GM08714 (cell line): ENCODE measurements around the gene PIK3R1.

Source experiments
- H3K4me3 ChIP-seq: fragments of 200-500 bp; sonication (Bioruptor generic); 2 replicates; pipeline ENCODE4 v1.5.1; 2014; ENCODE audit warnings: mild to moderate bottlenecking, low read length, inconsistent platforms
- ZNF274 ChIP-seq: IDR thresholded peaks from 2 replicates; pipeline ENCODE4 v1.6.1; 2012; ENCODE audit warnings: mild to moderate bottlenecking, low read depth, low read length

The PIK3R1 gene

DNA sequence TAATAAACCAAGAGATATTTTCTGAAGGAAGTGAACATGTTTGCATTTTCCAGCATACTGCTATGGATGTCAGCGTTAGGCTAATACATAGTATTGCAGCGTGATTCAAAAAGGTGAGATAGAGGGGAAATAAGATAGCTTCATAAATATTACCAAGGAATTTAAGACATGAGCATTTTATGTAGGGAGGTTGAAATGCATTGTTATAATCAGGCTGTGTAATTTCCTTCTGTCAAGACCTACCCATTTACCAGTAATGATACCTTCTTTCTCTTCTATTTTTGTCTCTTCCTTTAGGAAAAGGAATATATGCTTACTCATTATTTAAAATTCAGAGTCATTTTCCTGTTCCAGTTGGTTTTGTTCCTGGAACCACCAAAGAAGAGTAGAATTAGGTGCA, 33.3 kb downstream of the PIK3R1 start:
- TF ChIP-seq ZNF274 = no peak
- no peak overlapping the region for H3K4me3 ChIP-seq

DNA sequence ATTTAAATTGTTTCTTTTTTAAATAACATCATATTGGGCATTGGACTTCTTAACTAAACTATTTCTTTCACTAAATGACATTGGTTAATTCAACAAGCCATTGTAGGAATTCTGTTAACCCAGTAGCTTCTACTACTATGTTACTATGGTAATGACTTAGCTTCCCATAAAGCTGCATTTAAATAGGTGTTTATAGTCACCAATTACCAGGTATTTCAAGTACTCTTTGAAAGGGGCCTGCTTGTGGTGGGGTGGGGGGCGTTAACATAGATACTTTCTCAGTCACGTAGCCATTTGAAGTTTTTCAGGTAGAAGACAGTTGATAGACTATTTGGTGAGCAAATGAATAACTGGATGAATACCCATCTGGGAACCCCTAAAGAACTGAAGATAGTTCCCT, 34.0 kb downstream of the PIK3R1 start:
- H3K4me3 ChIP-seq = no peak overlapping the region
- no peak for TF ChIP-seq ZNF274

DNA sequence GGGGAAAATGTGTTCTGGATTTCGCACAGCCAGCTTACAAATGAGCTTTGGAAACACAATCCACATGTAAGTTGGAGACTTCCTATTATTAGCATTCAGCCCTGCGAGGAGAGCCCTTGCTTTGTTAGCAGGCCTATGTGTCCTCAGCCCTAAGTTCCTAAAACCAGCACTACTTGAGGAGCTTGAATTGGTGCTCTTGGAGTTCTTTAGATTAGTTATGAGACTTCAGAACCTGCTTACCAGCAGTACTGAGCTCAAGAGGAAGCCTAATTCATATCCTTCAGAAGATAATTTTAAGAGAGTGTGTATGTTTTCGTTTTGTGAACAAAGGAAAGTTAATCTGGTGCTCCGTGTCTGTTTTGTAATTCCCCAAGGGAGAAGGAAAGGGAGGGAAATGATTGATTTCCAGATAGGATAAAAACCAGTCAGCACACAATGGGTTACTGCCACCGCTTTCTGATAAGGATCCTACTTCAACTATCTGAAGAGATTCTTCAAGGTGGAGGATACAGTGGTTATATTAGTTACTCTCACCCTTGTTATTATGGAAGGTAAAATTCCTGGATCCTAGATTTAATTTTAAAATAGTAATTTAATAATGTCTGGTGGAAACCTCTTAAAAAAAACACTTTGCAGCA, 35.2 kb downstream of the PIK3R1 start:
- H3K4me3 ChIP-seq = no peak overlapping the region
- no peak for TF ChIP-seq ZNF274

DNA sequence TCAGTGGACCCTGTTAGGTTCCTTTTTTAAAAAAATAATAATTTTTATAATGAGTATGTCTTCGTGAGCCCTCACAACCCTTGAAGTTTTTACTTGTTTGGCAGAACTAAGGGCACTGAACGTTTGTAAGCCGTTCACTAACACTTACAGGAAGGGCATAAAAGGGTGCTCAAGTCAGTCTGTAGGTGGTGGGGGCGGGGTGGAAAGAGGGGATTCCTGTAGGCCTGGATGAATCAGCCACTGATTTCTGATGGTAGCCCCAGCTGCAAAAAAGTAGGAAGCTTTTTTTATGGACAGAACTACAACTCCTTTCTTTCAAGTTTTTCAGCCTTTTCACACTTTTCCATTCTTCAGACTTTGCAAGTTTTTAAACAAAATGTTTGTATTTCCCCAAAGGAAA, 35.8 kb downstream of the PIK3R1 start:
- no peak for TF ChIP-seq ZNF274
- H3K4me3 ChIP-seq = no peak overlapping the region

DNA sequence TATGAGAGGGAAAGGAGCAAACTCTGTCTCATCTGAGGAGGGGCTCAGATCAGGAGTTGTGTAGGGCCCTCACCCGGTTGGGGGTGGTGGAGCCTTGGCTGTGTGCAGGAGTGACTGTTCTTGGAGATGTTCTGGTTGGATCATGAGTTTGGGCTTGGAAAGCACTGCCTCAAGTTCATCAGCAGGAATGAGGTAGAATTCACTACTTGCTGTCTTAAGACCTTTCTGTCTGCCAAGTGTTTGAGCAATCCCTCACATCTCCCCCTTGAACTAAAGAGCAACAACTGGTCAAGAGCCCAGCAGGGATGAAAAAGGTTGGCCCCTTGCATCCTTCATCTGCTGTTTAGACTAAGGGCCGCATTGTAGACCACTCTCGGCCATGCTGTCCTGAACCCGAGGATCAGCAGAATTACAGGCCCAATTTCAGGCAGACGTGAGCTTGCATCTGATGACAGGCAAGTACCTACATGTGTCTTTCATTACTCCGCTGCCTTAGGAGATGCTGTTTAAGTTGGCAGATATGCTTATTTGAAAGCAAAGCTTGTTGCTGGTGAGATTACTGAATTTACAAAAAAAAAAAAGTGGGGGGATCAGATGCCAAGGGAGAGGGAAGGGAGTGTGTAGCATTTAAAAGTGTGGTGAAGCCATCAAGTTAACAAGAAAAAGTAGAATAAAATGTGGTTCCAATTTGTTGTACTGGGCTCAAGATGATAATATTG, 36.4 kb downstream of the PIK3R1 start:
- TF ChIP-seq ZNF274 = no peak
- no peak overlapping the region for H3K4me3 ChIP-seq

DNA sequence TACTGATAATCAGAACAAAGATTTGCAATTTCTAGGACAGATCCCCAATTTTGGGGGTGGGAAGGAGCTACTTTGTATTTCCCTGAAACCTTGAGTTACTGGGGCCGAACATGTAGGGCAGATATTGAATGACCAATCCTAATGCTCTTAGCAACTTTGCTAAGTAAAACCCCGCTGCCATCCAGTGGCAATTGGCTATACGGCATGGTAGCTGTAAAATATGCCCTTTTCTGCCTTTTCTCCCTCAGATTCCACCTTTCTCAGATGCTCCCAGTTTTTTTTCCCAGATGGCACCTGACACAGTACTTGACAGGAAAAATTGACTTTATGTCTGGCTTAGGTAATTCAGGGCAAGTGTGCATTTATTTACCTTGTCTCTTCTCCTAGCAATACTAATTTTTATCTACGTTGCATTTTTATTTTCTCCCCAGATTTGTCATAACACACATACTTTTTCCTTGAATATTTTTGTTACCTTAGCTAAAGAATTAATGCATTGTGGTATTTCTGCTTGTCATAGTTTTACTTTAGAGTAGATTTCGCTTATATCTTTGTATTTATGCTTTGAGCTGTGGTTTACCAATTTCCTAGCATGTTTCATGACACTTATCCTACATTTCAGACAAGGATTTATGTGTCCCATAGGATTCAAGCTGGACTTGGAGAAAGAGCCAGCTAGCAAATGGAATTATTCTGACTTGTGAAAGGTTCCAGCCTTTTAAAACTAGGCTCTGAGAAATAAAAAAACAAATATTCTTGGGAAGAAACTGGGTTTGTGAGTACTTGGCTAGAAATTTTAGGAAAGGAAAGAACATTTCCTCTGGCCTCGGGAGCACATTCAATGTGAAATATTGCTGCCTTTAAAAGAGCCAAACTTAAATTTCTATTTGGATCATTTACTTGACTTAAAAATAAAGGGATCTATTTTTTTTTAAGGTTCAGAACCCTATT, 37.4 kb downstream of the PIK3R1 start:
- TF ChIP-seq ZNF274 = no peak
- no peak overlapping the region for H3K4me3 ChIP-seq

DNA sequence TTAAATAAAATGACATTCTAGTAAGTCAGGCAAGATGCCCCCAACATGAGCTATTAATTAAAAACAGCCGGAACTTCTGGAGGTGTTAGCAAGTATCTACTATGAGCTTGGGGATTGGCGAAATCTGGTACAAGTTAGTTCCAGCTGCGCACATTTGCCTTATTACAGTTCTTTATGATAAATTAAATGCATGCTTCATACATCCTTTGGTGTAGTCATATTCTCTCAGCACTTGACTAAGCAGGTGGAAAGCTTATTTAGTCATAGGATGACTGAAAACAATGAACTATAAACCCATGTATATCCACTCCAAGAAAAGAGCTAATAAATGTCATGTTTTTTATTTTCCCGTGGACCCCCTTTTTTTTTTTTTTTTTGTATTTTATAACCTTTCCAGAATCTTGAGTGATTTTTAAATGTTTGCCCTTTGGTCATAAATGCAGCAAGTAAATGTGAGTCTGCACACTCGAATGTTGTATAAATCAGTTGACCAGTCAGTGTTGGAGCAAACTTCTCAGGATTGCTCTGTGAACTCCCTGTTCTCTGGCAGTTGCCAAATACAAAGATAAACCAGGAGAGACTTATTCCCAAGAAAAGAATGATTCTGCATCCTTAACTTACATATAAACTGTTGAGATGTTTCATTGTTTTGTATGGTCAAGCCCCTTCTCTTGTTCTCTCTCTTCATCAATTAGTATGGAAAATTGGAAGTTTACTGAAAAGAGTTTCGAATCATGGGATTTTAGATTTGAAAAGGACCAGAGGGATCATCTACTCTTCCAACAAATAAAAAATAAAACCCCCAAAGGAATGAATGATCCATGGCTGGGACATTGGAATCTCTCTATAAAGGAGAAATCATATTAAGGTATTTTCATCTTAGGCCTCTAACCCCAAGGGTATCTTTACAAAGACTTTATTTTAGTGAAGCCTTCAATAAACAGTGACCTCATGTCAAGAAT, 38.3 kb downstream of the PIK3R1 start:
- no peak overlapping the region for H3K4me3 ChIP-seq

DNA sequence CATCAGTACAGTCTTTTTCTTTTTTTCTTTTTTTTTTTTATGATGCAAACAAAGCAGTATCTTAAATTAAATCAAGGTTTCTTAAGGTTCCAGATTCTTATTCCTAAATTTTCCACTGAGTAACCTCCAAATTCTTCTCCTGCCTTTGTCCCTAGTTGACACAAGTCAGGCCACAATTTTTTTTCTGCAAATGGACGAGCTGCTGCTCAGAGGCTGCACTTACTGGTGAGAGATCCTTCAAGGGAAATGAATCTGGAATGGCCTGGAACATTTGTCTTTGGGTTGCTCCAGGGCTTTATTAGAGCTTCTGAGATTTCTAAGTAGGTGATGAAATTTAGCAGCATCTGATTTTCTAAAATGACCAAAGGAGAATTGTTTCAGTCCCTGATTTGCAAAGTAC, 39.3 kb downstream of the PIK3R1 start:
- H3K4me3 ChIP-seq = no peak overlapping the region
- no peak for TF ChIP-seq ZNF274

More for the DNA sequence above, 38.3 kb downstream of the PIK3R1 start:
- TF ChIP-seq ZNF274 = no peak

DNA sequence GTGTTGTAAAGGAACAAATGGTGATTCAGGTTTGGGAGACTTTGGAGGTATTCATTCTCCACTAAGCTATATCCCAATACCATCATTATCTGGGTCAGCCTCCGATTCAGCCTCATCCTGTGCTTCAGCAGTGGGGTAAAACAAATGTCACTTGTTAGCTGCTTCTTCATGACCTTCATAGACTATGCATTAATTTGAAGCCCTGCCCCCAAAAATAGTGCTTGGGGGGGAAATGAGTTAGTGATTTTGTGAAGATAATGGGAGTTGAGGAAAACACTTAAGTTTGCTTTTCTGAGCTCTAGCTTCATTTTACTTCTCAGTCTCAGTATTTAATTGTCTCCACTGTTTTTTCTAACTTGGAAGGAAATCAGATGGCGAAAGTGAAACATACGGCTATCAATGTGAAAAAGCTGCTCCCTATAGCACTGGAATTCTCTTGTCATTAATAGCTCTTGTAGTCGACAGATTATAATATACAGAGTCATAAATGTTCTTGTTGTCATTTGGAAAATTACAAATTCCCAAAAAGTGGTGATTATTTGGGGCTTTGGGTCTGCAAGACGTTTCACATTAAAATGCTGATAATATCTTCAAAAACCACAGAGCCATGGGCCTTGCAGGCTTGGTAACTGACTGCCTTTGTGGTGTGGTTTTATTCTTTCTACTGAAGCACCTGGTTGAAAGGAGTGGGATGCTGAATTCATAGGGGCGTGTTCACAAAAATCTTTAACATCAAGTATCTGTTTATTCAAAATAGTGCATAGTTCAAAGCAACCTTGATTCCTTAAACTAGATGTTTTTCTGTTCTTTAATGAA, 40.0 kb downstream of the PIK3R1 start:
- H3K4me3 ChIP-seq = no peak overlapping the region
- TF ChIP-seq ZNF274 = no peak

DNA sequence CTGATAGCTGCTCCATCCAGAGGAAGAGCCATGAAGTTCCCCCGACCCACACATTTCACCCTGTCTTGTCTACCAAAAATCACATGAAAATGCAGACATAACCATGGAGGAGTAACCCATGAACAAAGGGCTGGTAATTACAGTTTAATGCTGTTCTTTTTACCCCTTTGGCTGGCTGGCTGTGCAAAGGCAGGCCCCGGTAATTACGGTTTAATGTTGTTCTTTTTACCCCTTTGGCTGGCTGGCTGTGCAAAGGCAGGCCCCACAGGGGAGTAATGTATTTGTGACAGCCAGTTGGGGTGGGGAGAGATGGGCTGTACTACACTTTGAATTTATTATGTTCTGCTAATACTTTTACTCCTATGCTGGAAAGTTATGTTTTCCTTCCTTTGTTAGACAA, 41.7 kb downstream of the PIK3R1 start:
- no peak overlapping the region for H3K4me3 ChIP-seq
- no peak for TF ChIP-seq ZNF274

DNA sequence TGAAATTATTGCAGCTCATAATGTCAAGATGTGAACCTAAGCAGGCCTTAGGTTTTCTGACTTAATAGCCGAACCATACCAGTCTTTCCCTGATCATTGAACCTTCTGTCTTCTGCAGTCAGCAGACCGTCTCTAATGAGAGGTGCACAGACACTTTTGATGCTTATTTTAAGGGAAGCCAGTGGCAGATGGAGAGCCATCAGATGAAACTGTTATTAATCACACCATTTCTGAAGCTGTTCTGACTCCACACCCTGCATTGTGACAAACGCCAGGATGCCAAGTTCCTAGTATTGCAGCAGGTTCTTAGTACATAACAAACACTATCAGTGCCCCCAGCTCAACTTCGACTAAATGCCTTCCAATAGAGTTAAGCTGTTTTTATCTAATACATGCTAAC, 43.0 kb downstream of the PIK3R1 start:
- TF ChIP-seq ZNF274 = no peak
- no peak overlapping the region for H3K4me3 ChIP-seq

DNA sequence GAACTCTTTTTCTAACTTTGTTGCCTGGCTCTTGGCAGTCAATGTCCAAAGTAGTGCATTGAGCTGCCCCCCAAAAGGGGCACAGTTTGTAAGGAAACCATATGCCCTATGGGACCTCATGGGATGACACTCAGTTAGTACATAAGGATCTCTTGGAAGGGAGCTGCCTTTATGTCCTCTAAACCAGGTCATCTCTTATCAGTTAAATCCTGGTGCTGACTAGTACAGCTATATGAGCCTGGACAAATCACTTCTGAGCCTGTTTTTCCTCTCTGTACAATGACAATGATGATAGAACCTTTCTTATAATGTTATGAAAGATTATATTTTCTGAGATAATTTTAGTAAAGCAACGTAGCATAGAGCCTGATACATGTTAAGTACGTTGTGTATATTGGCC, 44.1 kb downstream of the PIK3R1 start:
- no peak for TF ChIP-seq ZNF274

DNA sequence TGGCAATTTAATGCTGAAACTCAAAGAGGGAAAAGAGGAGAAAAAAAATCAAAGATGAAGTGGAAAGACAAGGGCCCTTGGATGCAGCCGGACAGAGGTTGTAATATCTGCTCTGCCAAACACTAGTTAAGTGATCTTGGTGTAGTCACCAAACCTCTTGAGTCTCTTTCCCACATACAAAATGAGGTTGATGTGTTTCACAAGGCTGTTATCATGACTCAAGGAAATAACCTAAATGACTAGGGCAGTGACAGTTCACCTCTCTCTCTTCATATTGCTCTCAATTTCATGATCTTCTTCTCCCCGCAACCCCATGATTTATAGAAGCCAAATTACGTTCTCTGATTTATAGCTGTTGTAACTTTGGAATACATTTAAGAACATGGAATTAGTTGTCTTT, 44.9 kb downstream of the PIK3R1 start:
- TF ChIP-seq ZNF274 = no peak
- no peak overlapping the region for H3K4me3 ChIP-seq

More for the DNA sequence above, 44.1 kb downstream of the PIK3R1 start:
- no peak overlapping the region for H3K4me3 ChIP-seq
